ENCODE results near the gene UGT3A1.
"Not testable (repeated sequence)": the region's sequence is repeated elsewhere in the genome, so short reads cannot be mapped to it uniquely, and the experiment has no call there.

UGT3A1 gene

GRCh38 chr5:35990941-35991611, at the start of gene UGT3A1:
Gene UGT3A1 (minus strand): TSS chr5:35991390. CDS start chr5:35991240, 150 bp downstream.
- DNase-seq (ENCODE audit: low spot score) = peak; percentile 71

GRCh38 chr5:36035696-36036095, 44.5 kb upstream of the UGT3A1 start:
- DNase-seq (ENCODE audit: low spot score) = no peak

GRCh38 chr5:36034536-36035134, 43.4 kb upstream of the UGT3A1 start:
- not testable (repeated sequence) for DNase-seq (ENCODE audit: low spot score)

GRCh38 chr5:36033486-36033885, 42.3 kb upstream of the UGT3A1 start:
- DNase-seq (ENCODE audit: low spot score) = no peak

GRCh38 chr5:36033047-36033446, 41.9 kb upstream of the UGT3A1 start:
- DNase-seq (ENCODE audit: low spot score) = no peak

- no peak for DNase-seq (ENCODE audit: low spot score)
These were observed 40.0 kb upstream of the UGT3A1 start for GRCh38 chr5:36031223-36031622.

- DNase-seq (ENCODE audit: low spot score) = no peak
These were observed 38.7 kb upstream of the UGT3A1 start for GRCh38 chr5:36029914-36030313.

GRCh38 chr5:36028816-36029465, 37.8 kb upstream of the UGT3A1 start:
- no peak for DNase-seq (ENCODE audit: low spot score)

GRCh38 chr5:36027711-36028110, 36.5 kb upstream of the UGT3A1 start:
- DNase-seq (ENCODE audit: low spot score) = no peak

- DNase-seq (ENCODE audit: low spot score) = no peak
These were observed 35.7 kb upstream of the UGT3A1 start for GRCh38 chr5:36026706-36027465.

GRCh38 chr5:36022246-36022645, 31.1 kb upstream of the UGT3A1 start:
- peak; percentile 13 for DNase-seq (ENCODE audit: low spot score)

GRCh38 chr5:36019584-36019983, 28.4 kb upstream of the UGT3A1 start:
- not testable (repeated sequence) for DNase-seq (ENCODE audit: low spot score)

- no peak for DNase-seq (ENCODE audit: low spot score)
These were observed 26.4 kb upstream of the UGT3A1 start for GRCh38 chr5:36017622-36018021.

GRCh38 chr5:36017004-36017403, 25.8 kb upstream of the UGT3A1 start:
- DNase-seq (ENCODE audit: low spot score) = no peak

- DNase-seq (ENCODE audit: low spot score) = no peak
These were observed 22.0 kb upstream of the UGT3A1 start for GRCh38 chr5:36013182-36013581.

- DNase-seq (ENCODE audit: low spot score) = no peak
These were observed 18.5 kb upstream of the UGT3A1 start for GRCh38 chr5:36009698-36010097.

- DNase-seq (ENCODE audit: low spot score) = no peak
These were observed 16.2 kb upstream of the UGT3A1 start for GRCh38 chr5:36007366-36007765.

- DNase-seq (ENCODE audit: low spot score) = no peak
These were observed 15.0 kb upstream of the UGT3A1 start for GRCh38 chr5:36006163-36006562.

GRCh38 chr5:36001032-36001431, 9.8 kb upstream of the UGT3A1 start:
- no peak for DNase-seq (ENCODE audit: low spot score)

GRCh38 chr5:35999547-35999946, 8.4 kb upstream of the UGT3A1 start:
- no peak for DNase-seq (ENCODE audit: low spot score)

- no peak for DNase-seq (ENCODE audit: low spot score)
These were observed 4.9 kb upstream of the UGT3A1 start for GRCh38 chr5:35996076-35996475.

GRCh38 chr5:35990520-35990919, 670 bp downstream of the UGT3A1 start:
- peak; percentile 42 for DNase-seq (ENCODE audit: low spot score)

GRCh38 chr5:35988529-35988928, 2.7 kb downstream of the UGT3A1 start:
- DNase-seq (ENCODE audit: low spot score) = peak; percentile 19
